Putamen (tissue), 1 donor: ENCODE results near the gene KDM5A.
"Not testable (repeated sequence)": the region's sequence is repeated elsewhere in the genome, so short reads cannot be mapped to it uniquely, and the experiment has no call there.

Experiments used
- DNase-seq: peaks from one replicate; pipeline ENCODE4 v3.0.0-alpha.2; 2016; ENCODE audit warnings: low spot score

The KDM5A gene

GRCh38 chr12:332581-333205, 56.4 kb downstream of the KDM5A start:
- no peak for DNase-seq

GRCh38 chr12:331287-331686, 57.8 kb downstream of the KDM5A start:
- no peak for DNase-seq

DNA sequence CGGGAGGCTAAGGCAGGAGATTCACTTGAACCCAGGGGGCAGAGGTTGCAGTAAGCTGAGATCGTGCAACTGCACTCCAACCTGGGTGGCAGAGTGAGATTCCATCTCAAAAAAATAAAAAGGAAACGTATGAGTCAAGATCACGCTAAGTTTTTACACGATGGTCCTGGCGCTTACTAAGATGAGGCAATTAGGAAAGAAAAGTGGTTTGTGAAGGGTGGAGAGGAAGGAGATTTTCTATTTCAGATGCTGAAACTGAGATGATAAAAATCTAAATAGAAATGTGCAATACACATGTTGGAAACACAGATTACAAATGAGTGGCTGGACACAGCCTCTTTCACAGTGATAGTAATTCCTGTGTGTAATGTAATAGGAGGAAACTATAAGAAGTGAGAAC, 63.2 kb downstream of the KDM5A start:
- no peak for DNase-seq

DNA sequence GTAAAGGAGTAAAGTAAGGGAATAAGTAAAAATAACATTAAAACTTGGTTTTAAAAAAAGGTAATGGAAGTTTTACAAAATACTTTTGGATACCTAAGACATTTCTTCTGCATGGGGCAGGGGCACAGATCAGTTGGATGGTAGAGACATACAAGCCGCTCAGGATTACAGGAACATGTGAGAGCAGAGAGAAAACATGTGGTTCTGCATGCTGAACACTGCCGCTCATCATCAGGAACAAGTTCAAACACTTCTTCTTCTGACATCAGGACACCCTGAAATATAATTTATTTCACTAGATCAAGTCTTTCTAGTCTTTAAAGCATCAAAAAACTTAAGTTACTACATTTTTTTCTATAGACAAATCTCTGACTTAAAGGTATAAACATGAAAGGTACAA, 65.6 kb downstream of the KDM5A start:
- DNase-seq, result no peak

DNA sequence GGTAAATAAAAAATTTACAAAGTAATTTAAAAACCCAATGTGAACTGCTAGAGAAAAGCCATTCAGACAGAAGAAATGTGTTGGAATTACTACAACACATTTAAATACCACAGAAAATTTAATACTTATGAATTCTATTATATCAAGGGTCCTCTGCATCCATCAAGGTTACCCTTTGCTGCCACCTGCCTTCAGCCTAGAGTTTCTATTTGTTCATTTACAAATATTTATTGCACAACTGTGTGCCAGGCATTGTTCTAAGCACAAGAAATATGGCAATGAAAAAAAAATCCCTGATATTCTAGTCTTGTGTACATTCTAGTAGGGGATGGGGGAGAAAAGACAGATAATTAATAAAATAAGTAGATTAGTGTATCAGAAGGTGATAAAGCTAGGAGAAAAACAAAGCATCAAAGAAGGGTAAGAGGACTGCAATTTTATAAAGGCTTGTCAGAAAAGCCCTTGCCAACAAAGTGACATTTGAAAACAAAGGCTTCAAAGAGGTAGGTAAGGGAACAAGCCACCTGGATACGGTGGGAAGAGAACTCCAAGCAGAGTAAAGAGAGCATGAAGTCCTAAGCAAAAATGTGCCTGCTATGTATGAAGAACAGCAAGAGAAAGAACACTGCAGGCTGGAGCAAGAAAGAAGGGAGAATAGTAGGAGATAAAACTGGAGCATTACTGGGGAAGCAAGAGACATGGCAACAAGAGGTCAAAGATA, 67.4 kb downstream of the KDM5A start:
- no peak for DNase-seq

DNA sequence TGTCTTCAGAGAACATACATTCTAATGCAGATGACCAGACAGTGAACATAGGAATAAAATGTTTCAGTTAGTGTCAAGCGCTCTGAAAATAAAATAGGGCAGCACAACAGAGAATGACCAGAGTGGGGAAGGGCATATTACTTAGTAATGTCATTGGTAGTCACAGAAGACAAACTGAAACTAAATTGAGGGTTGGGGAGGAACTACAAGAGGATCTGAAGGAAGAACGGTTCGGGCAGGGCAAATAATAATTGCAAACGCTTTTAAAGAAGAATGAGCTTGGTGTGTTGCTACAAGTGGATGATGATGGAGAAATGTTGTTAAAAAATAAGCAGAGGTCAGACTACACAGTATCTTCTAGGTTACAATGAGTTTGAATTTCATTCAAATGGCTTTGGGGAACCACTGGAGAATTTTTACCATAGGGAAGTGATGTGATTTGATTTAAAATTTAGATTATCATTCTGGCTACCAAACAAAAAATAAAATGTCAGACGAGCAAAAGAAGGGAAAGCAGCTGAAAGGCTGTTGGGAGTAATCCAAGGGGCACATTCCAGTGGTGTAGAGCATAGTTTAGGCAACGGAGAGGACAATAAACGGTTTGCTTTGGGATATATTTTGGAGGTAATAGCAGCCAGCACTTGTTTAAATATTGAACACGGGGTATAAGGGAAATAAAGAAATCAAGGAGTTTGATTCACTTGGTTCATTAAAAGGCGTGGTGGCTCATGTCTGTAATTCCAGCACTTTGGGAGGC, 70.2 kb downstream of the KDM5A start:
- no peak for DNase-seq

DNA sequence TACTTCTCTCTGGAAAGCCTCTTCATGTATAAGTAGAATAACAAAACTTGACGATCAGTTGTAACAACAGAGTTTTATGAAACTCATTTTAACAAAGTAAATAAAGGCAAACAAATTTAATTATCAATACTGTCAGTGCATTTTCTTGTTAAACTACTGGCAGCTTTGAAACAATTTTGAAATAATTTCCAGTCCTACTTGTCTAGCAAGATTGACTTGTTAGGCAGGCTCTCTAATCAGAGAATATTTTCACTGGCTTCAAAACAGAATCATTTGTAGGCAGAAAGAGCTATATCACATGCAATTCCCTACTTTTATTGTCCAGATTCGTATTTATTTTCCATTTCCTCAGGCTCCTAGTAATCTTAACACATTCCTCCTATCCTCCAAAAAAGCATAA, 80.6 kb downstream of the KDM5A start:
- no peak for DNase-seq

DNA sequence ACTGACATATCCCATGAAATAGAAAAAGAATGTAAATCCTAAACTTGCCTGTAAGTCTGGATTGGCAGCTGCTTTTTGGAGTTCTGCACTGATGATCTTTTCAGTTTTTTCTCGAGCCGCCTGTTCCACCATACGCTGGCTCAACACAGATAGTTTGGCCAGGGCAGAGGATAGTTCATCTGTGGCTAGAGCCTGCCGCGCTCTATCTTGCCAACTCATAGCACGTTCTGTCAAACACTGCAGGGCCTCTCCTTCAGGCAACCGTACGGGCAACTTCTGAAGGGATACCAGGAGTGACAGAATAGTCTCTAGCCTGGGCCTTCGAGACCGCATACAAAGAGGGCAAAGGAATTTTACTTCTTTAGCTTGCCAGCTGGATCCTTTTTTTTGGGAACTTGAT, 81.7 kb downstream of the KDM5A start:
- no peak for DNase-seq

- no peak for DNase-seq
These were observed 84.3 kb downstream of the KDM5A start for GRCh38 chr12:304805-305204.

DNA sequence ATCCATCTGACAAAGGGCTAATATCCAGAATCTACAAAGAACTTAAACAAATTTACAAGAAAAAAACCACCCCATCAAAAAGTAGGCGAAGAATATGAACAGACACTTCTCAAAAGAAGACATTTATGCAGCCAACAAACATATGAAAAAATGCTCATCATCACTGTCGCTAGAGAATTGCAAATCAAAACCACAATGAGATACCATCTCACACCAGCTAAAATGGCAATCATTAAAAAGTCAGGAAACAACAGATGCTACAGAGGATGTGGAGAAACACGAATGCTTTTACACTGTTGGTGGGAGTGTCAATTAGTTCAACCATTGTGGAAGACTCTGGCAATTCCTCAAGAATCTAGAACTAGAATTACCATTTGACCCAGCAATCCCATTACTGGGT, 86.4 kb downstream of the KDM5A start:
- not testable (repeated sequence) for DNase-seq

DNA sequence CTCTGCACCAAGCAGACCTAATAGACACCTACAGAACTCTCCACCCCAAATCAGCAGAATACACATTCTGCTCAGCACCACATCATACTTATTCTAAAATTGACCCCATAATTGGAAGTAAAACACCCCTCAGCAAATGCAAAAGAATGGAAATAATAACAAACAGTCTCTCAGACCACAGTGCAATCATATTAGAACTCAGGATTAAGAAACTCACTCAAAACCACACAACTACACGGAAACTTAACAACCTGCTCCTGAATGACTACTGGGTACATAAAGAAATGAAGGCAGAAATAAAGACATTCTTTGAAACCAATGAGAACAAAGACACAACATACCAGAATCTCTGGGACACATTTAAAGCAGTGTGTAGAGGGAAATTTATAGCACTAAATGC, 89.0 kb downstream of the KDM5A start:
- DNase-seq, result not testable (repeated sequence)

GRCh38 chr12:299511-299910, 89.6 kb downstream of the KDM5A start:
- DNase-seq, result not testable (repeated sequence)

DNA sequence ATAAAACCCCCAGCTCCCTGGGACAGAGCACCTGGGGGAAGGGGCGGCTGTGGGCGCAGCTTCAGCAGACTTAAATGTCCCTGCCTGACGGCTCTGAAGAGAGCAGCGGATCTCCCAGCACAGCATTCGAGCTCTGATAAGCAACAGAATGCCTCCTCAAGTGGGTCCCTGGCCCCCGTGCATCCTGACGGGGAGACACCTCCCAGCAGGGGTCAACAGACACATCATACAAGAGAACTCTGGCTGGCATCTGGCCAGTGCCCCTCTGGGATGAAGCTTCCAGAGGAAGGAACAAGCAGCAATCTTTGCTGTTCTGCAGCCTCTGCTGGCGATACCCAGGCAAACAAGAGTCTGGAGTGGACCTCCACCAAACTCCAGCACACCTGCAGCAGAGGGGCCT, 91.1 kb downstream of the KDM5A start:
- not testable (repeated sequence) for DNase-seq

GRCh38 chr12:295132-295531, 94.0 kb downstream of the KDM5A start:
- no peak for DNase-seq

DNA sequence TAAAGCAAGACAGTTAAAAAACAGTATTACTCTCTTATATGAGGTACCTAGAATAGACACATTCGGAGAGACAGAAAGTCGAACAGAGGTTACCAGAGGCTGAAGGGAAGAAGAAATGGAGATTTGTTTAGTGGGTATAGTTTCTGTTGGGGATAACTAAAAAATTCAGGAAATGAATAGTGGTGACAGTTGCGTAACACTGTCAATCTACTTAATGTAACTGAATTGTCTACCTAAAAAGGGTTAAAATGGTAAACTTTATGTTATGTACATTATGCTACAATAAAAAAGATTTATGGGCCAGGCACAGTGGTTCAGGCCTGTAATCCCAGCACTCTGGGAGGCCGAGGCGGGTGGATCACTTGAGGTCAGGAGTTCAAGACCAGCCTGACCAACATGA, 95.9 kb downstream of the KDM5A start:
- no peak for DNase-seq

- no peak for DNase-seq
These were observed 96.9 kb downstream of the KDM5A start for GRCh38 chr12:292186-292585.

GRCh38 chr12:291153-291723, 97.9 kb downstream of the KDM5A start:
- no peak for DNase-seq

GRCh38 chr12:288687-289086, 100.4 kb downstream of the KDM5A start:
- DNase-seq, result no peak

GRCh38 chr12:286531-287300, 102.4 kb downstream of the KDM5A start:
- no peak for DNase-seq

DNA sequence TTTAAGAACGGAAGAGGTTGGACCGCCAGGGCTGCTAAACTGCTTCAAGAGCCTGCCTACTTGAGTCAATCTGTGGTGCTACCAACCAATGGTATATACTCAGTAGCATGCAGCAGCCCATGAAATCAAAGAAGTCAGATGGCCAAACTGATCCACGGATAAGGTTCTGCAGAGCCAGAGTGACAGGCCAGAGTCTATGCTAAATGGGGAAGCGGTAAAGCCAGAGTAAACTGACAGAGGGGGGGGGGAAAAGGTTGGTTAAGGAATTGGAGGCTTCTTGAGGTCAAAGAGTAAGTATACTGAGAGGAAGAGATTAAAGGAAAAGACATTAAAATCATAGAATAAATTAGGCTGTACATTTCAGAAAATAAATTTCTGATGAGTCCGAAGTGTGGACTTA, 111.1 kb downstream of the KDM5A start:
- no peak for DNase-seq

- no peak for DNase-seq
These were observed 113.3 kb downstream of the KDM5A start for GRCh38 chr12:275812-276211.

DNA sequence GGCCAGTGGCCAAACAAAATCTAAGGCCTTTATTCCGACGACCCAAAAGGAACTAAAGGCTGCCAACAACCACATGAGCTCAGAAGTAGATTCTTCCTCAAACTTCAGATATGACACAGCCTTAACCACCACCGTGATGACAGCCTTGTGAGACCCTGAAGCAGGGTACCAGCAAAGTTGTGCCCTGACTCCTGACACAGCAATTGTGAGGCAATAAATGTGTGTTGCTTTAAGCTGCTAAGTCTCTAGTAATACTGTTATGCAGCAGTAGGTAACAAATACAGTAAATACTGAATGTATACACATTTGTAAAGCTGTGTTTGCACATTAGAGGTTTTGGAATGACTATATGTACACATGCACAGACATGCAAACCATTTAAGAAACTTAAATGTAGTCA, 115.7 kb downstream of the KDM5A start:
- no peak for DNase-seq
